Measurements from ENCODE around the gene TSSC4.
"Not testable (repeated sequence)": the region's sequence is repeated elsewhere in the genome, so short reads cannot be mapped to it uniquely, and the experiment has no call there.

The TSSC4 gene

DNA sequence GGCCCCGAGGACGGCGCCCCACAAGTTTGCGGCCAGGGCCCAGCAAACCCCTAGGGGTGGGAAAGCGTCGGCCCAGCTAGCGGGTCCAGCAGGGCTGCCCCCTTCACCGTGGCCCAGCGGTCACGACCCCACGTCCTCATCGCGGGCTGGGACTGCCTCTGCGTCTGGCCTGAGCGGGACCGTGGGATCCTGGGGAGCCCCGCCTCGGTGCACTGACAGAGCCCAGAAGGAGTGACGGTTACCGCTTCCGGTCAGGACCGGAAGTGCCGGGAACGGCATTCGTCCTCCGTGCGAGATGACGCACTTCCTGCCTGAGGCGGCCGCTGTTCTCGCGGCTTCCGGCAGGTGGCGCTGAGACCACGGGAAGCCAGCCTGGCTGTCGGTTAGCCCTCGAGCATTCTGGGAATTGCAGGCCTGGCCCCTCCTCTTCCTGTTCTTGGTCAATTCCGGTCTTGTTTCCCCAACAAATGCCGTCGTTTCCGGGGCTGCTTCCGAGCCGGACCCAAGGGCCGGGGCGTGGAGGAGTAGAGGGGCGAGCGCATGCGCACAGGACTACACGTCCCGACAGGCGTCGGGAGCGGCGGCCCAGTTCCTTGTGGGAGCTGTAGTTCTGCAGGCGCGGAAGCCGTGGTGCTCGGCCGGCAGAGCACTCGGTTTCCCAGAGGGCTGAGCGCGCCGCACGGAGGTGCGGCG lies at the start of gene TSSC4:
Gene TSSC4, plus strand, starts transcription at position 682 of the 693 bp plus-strand sequence. CDS start 1,884 bp downstream, outside the sequence.
- DNase-seq: peak; percentile 98

DNA sequence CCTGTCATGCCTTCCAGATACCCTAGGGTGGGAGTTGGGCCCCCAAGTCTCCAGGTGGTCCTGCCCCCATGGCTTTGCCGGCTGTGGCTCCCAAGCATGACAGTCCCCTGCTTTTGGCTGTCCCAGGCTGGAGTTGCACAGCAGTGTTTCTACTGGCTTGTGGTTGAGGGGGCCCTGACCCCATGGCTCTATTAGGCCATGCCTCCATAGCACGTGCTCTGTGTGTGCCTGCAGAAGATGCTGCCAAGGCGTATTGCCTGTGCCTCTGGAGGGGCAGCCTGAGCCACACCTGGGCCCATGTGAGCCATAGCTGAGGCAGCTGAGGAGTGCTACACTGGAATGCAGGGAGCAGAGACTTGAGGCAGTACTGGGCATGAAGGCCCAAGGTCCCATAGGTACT lies 48.8 kb upstream of the TSSC4 start:
- DNase-seq: no peak

DNA sequence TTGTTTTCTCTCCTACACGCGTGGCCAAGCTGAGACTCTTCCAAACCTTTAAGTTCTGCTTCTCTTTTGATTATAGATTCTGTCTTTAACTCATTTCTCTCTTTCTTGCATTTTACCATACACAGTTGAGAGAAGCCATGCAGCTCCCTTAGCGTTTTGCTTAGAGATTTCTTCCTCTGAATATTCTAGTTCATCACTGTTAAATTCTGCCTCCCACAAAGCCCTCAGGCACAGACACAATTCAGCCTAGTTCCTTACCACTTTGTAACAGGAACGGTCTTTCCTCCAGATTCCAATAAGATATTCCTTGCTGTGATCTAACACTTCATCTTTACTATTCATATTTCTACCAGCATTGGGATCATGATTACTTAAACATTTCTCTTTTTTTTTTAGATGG lies 48.1 kb upstream of the TSSC4 start:
- no peak for DNase-seq

DNA sequence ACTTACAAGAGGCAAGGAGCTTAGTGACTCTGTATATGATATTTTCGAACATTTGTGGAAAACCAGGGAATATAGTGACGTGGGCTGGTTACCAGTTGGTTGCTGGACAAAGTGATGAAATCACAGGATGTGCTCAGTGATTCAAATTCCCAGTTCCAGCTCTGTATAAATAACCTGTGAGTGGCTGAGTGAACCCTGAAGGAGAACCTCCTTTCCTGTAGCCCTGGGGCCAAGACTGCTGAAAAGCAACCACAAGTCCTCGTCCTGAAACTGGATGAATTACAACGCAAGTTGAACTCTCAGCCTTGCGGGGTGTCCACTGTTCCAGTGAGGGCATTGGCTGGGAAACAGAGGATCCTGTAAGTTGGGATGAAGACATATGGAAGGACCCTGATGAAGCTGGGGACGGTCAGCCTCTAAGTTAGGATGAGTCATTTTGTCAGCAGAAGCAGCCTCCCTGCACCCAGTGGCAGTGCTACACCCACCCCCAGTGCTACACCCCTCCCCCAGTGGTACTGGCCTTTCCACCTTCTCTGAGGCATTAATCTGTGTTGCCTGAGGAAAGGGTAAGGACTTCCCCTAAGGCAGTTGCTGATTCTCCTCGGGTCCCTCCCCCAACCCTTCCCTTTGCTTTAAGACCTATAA lies 45.4 kb upstream of the TSSC4 start:
- DNase-seq: no peak

DNA sequence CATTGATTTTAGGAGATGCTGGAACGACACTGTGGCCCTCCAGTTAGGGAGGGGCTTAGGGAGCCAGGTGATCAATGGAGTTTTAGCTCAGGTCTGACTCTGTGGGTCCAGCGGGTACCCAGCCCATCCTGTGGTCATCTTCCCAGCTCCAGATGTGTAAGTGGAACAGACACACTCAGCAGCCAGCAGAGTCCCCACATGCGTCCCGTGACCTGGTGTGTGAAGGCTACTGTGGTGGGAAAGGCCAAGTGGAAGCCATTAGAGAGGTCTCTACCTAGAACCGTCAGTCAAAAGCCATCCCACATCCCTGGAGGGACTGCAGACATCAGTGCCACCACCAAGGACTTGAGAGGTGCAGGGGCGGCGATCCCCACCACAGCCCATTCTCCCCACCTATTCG lies 43.3 kb upstream of the TSSC4 start:
- no peak for DNase-seq

DNA sequence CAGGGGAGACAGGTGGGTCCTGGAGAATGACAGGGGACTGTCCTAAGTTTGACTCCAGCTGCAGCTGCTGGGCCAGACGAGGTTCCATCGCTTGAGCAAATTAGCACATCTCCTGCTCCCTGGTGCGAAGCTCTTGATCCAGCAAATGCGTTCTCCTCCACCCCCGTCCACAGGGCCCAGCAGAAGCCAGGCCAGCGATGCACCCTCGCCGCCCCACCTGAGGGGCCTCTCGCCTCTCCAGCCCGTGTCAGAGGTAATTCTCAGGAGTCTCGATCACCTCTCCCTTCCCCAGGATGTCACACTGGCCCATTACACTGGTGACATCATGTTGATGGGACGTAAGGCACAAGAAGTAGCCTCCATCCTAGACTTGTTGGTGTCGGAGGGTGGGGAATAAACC lies 42.9 kb upstream of the TSSC4 start:
- not testable (repeated sequence) for DNase-seq

DNA sequence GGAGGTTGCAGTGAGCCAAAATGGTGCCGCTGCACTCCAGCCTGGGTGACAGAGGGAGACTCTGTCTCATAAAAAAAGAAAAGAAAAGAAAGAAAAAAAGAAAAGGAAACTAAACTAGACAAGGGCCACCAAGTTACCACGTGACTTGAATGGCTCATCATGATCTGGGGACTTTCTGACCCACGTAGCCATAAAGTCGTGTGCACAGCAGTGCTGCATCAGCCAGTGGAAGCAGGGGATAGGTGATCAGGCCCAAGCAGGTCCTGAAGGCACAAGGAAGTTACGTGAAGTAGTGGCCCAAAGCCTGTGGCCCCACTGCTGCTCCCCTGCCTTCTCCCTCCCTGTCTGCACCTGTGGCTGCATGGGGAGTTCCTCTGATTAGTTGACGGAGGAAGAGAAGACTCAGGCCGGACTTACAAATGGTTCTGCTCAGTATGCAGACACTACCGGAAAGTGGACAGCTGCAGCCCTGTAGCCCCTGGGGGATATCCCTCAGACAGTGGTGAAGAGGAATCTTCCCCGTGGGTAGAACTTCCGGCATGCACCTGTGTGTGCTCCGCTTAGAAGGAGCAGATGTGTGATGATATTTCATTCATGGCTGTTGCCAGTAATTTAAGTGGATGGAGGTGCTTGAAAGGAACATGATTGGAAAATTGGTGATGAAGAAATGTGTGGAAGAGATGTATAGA lies 41.7 kb upstream of the TSSC4 start:
- no peak for DNase-seq

DNA sequence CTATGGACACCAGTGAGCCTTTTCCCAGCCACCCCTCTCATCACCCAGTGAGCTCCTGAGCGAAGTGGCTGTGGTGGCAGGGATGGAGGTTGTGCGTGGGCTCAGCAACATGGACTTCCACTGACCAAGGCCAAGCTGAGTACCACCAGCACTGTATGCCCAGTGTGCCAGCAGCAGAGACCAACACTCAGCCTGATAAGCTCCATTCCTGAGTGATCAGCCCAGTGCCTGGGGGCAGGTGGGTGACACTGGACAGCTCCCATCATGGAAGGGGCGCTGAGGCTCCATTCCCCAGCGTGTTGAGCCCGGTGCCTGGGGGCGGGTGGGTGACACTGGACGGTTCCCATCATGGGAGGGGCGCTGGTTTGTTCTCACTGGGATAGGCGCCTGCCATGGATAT lies 41.0 kb upstream of the TSSC4 start:
- no peak for DNase-seq

DNA sequence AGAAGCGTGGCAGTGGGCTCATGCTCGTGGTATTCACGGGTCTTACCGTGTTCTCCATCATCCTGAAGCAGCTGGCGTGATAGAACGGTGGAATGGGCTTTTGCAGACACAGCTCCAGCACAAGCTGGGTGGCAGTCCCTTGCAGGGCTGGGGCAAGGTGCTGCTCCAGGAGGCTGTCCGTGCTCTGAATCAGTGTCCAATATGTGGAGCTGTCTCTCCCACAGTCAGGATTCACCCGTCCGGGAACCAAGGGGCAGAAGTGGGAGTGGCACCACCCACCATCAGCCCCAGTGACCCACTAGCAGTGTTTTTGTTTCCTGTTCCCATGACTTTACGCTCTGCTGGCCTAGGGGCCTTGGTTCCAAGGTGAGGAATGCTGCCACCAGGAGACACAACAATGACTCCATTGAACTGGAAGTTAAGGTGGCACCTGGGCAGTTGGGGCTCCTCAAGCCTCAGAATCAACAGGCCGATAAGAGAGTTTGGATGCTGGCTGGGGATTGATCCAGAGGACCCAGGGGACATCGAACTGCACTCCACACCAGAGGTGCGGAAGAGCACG lies 40.4 kb upstream of the TSSC4 start:
- no peak for DNase-seq

DNA sequence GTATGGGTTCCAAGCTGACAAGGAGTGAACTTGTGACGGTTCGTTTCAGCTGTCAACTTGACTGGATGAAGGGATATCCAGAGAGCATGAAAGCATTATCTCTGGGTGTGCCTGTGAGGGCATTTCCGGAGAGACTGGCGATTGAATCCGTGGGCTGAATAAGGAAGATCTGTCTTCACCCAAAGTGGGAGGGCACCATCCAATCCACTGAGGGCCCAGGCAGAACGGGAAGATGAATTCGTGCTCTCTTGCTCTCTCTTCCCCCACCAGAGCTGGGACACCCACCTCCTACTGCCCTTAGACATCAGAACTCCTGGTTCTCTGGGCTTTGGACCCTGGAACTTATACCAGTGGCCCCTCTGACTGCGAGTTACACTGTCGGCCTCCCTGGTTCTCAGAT lies 39.0 kb upstream of the TSSC4 start:
- DNase-seq: no peak

DNA sequence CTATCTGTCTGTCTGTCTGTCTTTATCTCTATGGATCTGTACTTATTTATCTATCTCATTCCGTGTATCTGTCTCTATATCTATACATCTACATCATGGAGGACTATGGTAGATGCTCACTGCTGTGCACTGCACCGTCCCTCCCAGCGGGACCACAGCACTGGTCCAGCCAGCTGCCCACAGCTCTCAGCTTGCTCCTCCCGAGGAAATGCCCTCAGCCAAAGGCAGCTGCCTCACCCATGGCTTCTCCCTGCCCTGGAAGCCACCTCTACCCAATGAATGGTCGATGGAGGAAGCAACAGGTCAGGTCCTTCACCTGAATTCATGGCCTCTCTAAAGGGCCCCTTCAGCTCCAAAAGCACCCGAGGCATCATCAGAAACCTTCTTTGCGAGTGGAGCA lies 38.1 kb upstream of the TSSC4 start:
- DNase-seq: no peak

DNA sequence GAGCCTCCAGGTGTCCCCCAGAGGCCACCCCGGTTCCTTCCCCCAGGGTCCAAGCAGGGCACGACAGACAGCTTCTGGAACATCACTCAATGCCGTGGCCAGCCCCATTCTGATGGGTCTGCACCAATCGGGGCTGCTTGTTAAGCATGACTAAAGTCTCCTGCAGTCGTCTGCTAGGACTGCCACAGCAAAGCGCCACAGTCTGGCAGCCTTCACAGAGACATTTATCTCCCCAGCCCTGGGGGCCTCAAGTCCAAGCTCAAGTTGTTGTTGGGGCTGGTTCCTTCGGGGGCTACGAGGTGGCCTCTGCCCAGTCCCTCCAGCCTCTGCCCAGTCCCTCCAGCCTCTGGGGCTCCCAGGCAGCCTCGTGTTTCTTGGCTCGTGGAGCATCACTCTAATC lies 37.4 kb upstream of the TSSC4 start:
- DNase-seq: no peak

DNA sequence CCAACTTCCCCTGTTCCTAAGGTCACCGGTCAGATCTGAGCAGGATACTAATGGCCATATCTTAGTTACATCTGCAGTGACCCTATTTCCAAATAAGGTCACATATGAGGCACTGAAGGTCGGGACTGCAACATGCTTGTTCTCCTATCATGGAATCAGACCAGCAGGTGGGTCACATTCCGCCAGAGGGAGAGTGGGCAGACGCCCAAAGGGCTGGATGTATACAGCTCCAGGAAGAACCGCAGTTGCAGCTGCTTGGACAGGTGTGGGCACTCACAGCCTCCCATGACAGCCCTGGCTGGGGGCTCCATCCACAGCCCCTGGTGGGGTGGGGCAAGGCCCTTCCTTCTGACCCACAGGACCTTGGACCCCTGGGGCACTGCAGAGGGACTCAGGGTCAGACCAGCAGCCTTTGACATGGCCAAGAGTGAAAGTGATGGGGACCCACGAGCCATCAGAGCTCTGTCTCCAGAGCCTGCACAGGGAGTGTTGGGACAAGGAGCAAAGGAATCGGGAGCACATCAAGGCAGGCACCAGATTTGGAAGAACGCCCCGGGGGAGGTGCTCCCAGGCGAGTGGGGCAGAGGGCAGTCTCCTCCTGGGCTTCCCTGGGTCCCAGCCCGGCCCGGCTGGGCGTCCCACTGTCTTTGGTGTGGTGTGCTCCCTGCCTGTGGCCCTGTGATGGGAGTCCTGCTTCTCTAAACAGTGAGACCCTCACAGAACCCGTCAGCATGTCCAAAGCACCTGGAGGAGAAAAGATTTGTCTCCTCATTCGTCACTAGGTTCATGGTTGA lies 36.8 kb upstream of the TSSC4 start:
- DNase-seq: no peak

DNA sequence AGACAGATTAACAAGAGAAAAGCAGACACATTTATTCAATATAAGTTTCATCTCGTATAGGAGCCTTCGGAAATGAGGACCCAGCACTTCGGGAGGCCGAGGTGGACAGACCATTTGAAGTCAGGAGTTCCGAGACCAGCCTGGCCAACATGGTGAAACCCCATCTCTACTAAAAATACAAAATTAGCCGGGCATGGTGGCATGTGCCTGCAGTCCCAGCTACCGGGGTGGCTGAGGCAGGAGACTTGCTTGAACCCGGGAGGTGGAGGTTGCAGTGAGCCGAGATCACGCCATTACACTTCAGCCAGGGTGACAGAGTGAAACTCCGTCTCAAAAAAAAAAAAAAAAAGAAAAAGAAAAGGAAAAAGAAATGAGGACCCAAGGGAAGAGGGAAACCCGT lies 36.2 kb upstream of the TSSC4 start:
- DNase-seq: not testable (repeated sequence)

DNA sequence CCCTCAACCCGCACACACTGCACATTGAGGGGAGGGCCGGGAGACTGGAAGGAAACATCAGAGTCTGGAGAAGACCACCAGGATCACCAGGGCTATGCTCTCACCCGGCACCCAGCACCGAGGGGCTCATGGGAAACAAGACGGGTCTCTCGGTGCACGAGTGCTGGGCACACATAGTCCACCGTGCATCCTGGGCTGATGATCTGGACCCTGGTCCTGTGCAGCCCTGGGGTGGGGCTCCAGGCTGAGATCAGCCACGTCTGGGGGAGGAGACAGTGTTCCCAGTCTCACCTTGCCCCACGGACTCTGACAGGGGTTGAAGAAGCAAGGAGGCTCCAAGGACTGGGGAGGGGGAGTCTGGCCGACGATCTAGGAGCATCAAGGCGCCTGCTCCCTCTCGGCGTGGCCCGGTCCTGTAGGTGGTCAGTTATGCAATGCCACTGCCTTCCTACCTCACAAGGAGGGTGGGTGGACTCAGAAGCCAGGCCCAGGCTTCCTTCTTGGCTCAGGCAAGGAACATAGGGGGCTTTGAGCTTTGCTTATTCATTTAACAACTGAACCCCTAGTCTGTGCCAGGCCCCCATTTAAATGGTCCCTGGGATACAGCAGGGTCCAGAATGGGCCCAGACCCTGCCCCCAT lies 34.9 kb upstream of the TSSC4 start:
- no peak for DNase-seq

DNA sequence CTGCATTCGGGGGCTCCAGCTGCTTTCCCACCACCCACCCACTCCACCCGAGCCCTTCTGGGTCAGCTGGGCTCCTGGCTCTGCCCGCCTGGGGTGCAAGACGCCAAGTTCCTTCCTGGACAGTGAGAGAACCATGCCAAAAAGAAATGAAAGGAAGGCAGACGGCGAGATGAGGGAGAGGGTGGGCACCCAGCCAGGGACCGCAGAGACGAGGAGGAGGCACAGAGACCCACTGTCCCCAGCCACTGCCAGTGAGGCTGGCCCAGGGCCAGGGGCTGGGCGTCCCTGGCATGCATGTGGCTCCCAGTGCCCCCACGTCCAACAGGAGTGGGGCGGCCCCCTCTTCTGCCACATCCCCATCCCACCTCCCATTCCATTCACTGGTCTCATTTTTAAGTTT lies 34.3 kb upstream of the TSSC4 start:
- no peak for DNase-seq

DNA sequence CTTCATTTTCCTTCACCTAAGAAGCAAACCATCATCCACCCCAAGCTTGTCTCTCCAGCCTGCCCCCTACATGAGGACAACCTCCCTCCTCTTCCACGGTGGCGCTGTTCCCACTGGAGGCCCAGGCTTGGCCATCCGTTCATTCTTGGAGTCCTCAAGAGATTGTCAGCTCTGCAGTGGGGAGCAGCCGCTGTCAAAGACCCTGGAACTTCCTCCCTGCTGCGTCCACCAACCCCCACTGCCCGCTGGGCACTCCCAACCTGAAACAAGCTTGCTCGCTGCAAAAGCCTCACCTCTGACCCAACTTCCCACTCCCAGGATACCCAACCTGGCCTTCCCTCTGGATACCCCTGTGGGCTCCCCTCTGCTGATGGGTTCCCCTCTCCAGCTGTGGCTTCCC lies 33.8 kb upstream of the TSSC4 start:
- DNase-seq: no peak

DNA sequence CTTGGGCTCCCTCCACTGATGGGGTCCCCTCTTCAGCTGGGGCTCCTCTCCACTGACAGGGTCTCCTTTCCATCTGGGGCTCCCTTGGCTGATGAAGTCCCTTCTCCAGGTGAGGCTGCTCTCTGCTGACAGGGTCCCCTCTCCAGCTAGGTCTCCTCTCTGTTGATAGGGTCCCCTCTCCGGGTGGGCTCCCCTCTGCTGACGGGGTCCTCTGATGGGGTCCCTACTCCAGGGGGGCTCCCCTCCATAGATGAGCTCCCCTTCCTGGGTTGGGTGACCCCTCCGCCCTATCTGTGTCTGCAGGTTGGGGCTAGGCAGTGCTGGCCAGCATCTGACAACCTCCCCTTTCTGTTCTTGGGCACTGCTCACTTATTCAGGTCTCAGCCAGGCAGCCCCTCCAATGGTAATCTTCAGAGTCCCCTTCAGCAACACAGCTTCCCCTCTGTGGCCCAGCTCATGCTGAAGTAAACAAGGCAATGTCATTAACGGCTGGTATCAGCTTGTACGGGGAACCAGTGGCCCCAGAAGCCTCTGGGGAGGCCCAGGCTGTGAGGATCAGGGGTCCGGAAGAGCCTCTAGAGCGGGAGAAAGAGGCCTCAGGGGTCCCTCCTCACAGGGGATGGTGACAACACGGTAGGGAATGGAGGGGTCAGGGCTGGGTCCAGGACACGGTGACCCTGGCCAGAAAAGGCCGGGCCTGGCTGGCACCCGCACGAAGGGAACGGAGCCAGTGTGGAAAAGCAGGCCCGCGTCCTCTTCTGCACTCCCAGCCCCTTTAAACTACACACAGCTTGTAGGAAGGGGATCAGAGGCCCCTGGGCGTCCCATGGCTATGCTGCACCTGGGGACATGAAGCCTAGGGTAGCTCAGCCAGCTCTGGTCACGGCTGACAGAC lies 33.0 kb upstream of the TSSC4 start:
- DNase-seq: no peak

DNA sequence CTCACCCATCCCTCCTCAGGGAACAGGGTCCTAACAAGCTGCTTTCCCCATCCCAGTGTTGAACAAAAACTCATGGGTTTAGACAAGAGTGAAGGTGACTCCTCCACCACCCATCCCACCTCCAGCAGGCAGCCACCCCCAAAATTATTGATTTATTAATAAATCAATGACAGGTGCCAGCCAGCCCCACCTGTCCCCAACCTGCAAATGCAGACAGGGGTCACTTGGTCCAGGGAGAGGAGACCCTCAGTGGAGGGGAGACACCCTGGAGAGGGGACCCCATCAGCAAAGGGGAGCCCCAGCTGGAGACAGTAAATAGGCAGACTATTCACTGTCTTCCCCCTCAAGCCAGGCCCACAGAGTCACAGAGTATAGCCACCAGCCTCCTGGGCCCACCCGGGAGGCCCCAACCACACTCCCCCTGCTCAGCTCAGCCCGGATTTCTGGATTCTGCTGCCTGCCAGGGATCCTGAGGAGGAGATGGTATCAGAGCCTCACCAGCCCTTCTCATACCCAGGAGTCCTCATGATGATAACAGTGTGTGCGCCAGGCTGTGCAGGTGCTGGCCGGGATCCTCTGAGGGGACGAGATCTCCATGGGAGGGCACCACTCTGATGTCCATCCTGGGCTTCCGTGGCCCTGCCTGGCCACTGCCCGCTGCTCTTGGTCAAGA lies 32.2 kb upstream of the TSSC4 start:
- no peak for DNase-seq

DNA sequence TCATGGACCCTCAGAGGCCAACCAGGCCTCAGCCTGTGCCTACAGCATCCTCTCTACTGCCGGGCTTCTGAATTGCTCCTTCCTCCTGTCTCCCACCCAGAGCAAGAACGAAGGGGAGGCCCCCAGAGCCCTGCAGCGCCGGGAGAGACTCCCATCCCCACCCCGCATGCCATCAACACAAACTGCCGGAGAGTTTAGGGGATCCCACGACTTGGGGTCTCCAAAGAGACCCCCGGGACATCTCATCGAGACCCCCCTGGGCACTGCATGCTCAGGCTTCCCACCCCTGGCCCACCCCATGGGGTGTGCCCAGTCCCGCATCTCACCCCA lies 31.7 kb upstream of the TSSC4 start:
- no peak for DNase-seq

DNA sequence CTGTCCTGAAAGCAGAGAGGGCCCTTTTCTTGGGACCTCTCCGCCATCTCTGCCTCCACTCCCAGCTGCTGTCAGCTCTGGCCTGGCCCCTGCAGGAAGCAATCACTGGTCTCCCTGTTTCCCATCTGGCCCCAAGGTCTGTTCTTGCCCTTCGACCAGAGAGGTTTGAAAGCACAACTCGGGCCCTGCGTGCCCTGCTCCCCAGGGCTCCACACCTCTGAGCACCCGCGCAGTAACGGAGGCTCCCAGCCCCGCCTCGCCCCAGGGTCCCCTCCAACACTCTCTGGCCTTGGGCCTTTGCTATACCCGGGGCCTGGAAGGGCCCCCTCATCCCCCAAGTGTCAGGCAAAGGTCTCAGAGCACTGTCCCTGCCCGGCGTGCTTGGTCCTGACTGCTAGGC lies 31.2 kb upstream of the TSSC4 start:
- DNase-seq: no peak
